ENCODE data around the gene IFNA4. TPM values are rescaled to one million over a fixed set of nuclear protein-coding genes. Genes with fewer than 3 reads are reported as not detected.

Gene IFNA4
- total and polyA plus RNA-seq, 5 donors from 2014 or later = not detected

GRCh38 chr9:21160178-21160577 is 27.2 kb downstream of the IFNA4 start:
- Histone ChIP-seq H3K4me3 (ENCODE audit: low read depth, low read length) (peak overlapping the region; percentile 64), H3K36me3 (ENCODE audit: control insufficient read depth, insufficient read depth, low read length) (no peaks in the 10 kb centered on the region), H3K4me1 (ENCODE audit: control insufficient read depth, insufficient read depth, low read length, poor library complexity, severe bottlenecking) (peaks cover 5% of the 10 kb centered on the region), H3K27ac (ENCODE audit: insufficient read depth, low read length, poor library complexity, severe bottlenecking) (no peak overlapping the region), H3K9me3 (ENCODE audit: control insufficient read depth in 2 of 2, low read length in 2 of 2) (peaks cover 0 to 2% of the 10 kb centered on the region in 2 experiments), H3K27me3 (ENCODE audit: control insufficient read depth, insufficient read depth, low read length) (no peaks in the 10 kb centered on the region)
- peaks cover 9 to 29% (median 23%) of the 10 kb centered on the region in 4 donors for H3K4me1 Mint-ChIP-seq
- peaks cover 0 to 5% (median 2%) of the 10 kb centered on the region in 7 donors for H3K9me3 Mint-ChIP-seq
- DNase-seq = peak in 2 of 3 donors; percentile 6 to 75
- no peak overlapping the region for H3K27ac Mint-ChIP-seq
- peak overlapping the region in 3 of 4 donors; percentile 1 to 56 (median 52) for H3K4me3 Mint-ChIP-seq
- H3K36me3 Mint-ChIP-seq = peaks cover 3% of the 10 kb centered on the region
- ATAC-seq (ENCODE audit: low read depth in 2 of 2) = peak in 1 of 2 donors; percentile 65
- H3K27me3 Mint-ChIP-seq = peaks cover 6% of the 10 kb centered on the region

GRCh38 chr9:21155501-21155900 is 31.9 kb downstream of the IFNA4 start:
- DNase-seq (no peak), ATAC-seq (ENCODE audit: low read depth in 2 of 2) (no peak)
- Histone ChIP-seq H3K27me3 (ENCODE audit: control insufficient read depth, insufficient read depth, low read length) (peaks cover 3% of the 10 kb centered on the region), H3K4me3 (ENCODE audit: low read depth, low read length) (no peak overlapping the region), H3K27ac (ENCODE audit: insufficient read depth, low read length, poor library complexity, severe bottlenecking) (no peak overlapping the region), H3K4me1 (ENCODE audit: control insufficient read depth, insufficient read depth, low read length, poor library complexity, severe bottlenecking) (peaks cover 5% of the 10 kb centered on the region), H3K9me3 (ENCODE audit: control insufficient read depth in 2 of 2, low read length in 2 of 2) (peaks cover 0 to 2% of the 10 kb centered on the region in 2 experiments), H3K36me3 (ENCODE audit: control insufficient read depth, insufficient read depth, low read length) (no peaks in the 10 kb centered on the region)
- H3K36me3 Mint-ChIP-seq = peaks cover 3% of the 10 kb centered on the region
- peaks cover 0 to 5% (median 0%) of the 10 kb centered on the region in 7 donors for H3K9me3 Mint-ChIP-seq
- H3K4me1 Mint-ChIP-seq = peaks cover 5 to 23% (median 14%) of the 10 kb centered on the region in 4 donors
- H3K27ac Mint-ChIP-seq = no peak overlapping the region
- H3K27me3 Mint-ChIP-seq = peaks cover 15% of the 10 kb centered on the region
- H3K4me3 Mint-ChIP-seq = no peak overlapping the region

- Histone ChIP-seq H3K9me3 (ENCODE audit: control insufficient read depth in 2 of 2, low read length in 2 of 2) (peaks cover 0 to 2% of the 10 kb centered on the region in 2 experiments), H3K4me3 (ENCODE audit: low read depth, low read length) (no peak overlapping the region), H3K4me1 (ENCODE audit: control insufficient read depth, insufficient read depth, low read length, poor library complexity, severe bottlenecking) (no peaks in the 10 kb centered on the region), H3K36me3 (ENCODE audit: control insufficient read depth, insufficient read depth, low read length) (no peaks in the 10 kb centered on the region), H3K27me3 (ENCODE audit: control insufficient read depth, insufficient read depth, low read length) (peaks cover 3% of the 10 kb centered on the region), H3K27ac (ENCODE audit: insufficient read depth, low read length, poor library complexity, severe bottlenecking) (no peak overlapping the region)
- peaks cover 19% of the 10 kb centered on the region for H3K27me3 Mint-ChIP-seq
- peaks cover 3% of the 10 kb centered on the region for H3K36me3 Mint-ChIP-seq
- H3K27ac Mint-ChIP-seq = no peak overlapping the region
- ATAC-seq (ENCODE audit: low read depth in 2 of 2) (no peak), DNase-seq (peak in 2 of 3 donors; percentile 3 to 47)
- H3K4me3 Mint-ChIP-seq = no peak overlapping the region
- H3K9me3 Mint-ChIP-seq = peaks cover 0 to 6% (median 1%) of the 10 kb centered on the region in 7 donors
- peaks cover 4 to 12% (median 5%) of the 10 kb centered on the region in 4 donors for H3K4me1 Mint-ChIP-seq
Measured at GRCh38 chr9:21154018-21154608, 33.3 kb downstream of the IFNA4 start.

- peaks cover 3% of the 10 kb centered on the region for H3K36me3 Mint-ChIP-seq
- Histone ChIP-seq H3K9me3 (ENCODE audit: control insufficient read depth in 2 of 2, low read length in 2 of 2) (peaks cover 2 to 4% of the 10 kb centered on the region in 2 experiments), H3K27me3 (ENCODE audit: control insufficient read depth, insufficient read depth, low read length) (peaks cover 3% of the 10 kb centered on the region), H3K4me1 (ENCODE audit: control insufficient read depth, insufficient read depth, low read length, poor library complexity, severe bottlenecking) (no peaks in the 10 kb centered on the region), H3K27ac (ENCODE audit: insufficient read depth, low read length, poor library complexity, severe bottlenecking) (no peak overlapping the region), H3K36me3 (ENCODE audit: control insufficient read depth, insufficient read depth, low read length) (no peaks in the 10 kb centered on the region), H3K4me3 (ENCODE audit: low read depth, low read length) (no peak overlapping the region)
- ATAC-seq (ENCODE audit: low read depth in 2 of 2) (no peak), DNase-seq (no peak)
- peaks cover 2 to 7% (median 4%) of the 10 kb centered on the region in 4 donors for H3K4me1 Mint-ChIP-seq
- H3K27ac Mint-ChIP-seq = no peak overlapping the region
- peaks cover 25% of the 10 kb centered on the region for H3K27me3 Mint-ChIP-seq
- peaks cover 0 to 12% (median 2%) of the 10 kb centered on the region in 7 donors for H3K9me3 Mint-ChIP-seq
- H3K4me3 Mint-ChIP-seq = no peak overlapping the region
Measured at GRCh38 chr9:21153336-21154017, 33.9 kb downstream of the IFNA4 start.

GRCh38 chr9:21144603-21145002 is 42.8 kb downstream of the IFNA4 start:
- H3K27me3 ChIP-seq (ENCODE audit: control insufficient read depth, insufficient read depth, low read length) = no peaks in the 10 kb centered on the region
- peak overlapping the region; percentile 22 for H3K4me3 ChIP-seq (ENCODE audit: low read depth, low read length)
- H3K27me3 Mint-ChIP-seq = peaks cover 19% of the 10 kb centered on the region
- no peak overlapping the region for H3K27ac ChIP-seq (ENCODE audit: insufficient read depth, low read length, poor library complexity, severe bottlenecking)
- no peaks in the 10 kb centered on the region for H3K36me3 ChIP-seq (ENCODE audit: control insufficient read depth, insufficient read depth, low read length)
- peaks cover 10% of the 10 kb centered on the region for H3K4me1 ChIP-seq (ENCODE audit: control insufficient read depth, insufficient read depth, low read length, poor library complexity, severe bottlenecking)
- peak overlapping the region in 1 of 4 donors; percentile 28 for H3K4me3 Mint-ChIP-seq
- H3K36me3 Mint-ChIP-seq = peaks cover 11% of the 10 kb centered on the region
- DNase-seq (peak in 1 of 3 donors; percentile 71), ATAC-seq (ENCODE audit: low read depth in 2 of 2) (no peak)
- H3K4me1 Mint-ChIP-seq = peaks cover 14 to 41% (median 23%) of the 10 kb centered on the region in 4 donors
- H3K9me3 Mint-ChIP-seq = peaks cover 2 to 21% (median 6%) of the 10 kb centered on the region in 7 donors
- H3K27ac Mint-ChIP-seq = peak overlapping the region in 2 of 3 donors; percentile 17 to 70
- peaks cover 3 to 7% of the 10 kb centered on the region in 2 experiments for H3K9me3 ChIP-seq (ENCODE audit: control insufficient read depth in 2 of 2, low read length in 2 of 2)

- Histone ChIP-seq H3K9me3 (ENCODE audit: control insufficient read depth in 2 of 2, low read length in 2 of 2) (no peaks in the 10 kb centered on the region), H3K27me3 (ENCODE audit: control insufficient read depth, insufficient read depth, low read length) (no peaks in the 10 kb centered on the region), H3K36me3 (ENCODE audit: control insufficient read depth, insufficient read depth, low read length) (no peaks in the 10 kb centered on the region), H3K4me1 (ENCODE audit: control insufficient read depth, insufficient read depth, low read length, poor library complexity, severe bottlenecking) (peaks cover 10% of the 10 kb centered on the region), H3K27ac (ENCODE audit: insufficient read depth, low read length, poor library complexity, severe bottlenecking) (no peak within 1 kb of the TSS), H3K4me3 (ENCODE audit: low read depth, low read length) (no peak within 1 kb of the TSS)
- H3K27me3 Mint-ChIP-seq = peaks cover 4% of the 10 kb centered on the region
- peak in 1 of 3 donors; percentile 44 for DNase-seq
- H3K4me1 Mint-ChIP-seq = peaks cover 14 to 40% (median 23%) of the 10 kb centered on the region in 4 donors
- peaks cover 0 to 6% (median 1%) of the 10 kb centered on the region in 7 donors for H3K9me3 Mint-ChIP-seq
- no peak within 1 kb of the TSS for H3K4me3 Mint-ChIP-seq
- peak within 1 kb of the TSS in 1 of 3 donors; percentile 32 for H3K27ac Mint-ChIP-seq
- no peaks in the 10 kb centered on the region for H3K36me3 Mint-ChIP-seq
- ATAC-seq (ENCODE audit: low read depth in 2 of 2) = no peak
Measured at GRCh38 chr9:21141427-21141882, 45.9 kb downstream of the IFNA4 start, which contains the start of gene IFNW1. Gene IFNW1, minus strand, starts transcription at chr9:21141832. Its CDS starts 262 bp downstream, at chr9:21141570.

- H3K27ac Mint-ChIP-seq = no peak overlapping the region
- DNase-seq = no peak
- H3K9me3 Mint-ChIP-seq = peaks cover 0 to 3% (median 0%) of the 10 kb centered on the region in 7 donors
- H3K4me1 Mint-ChIP-seq = peaks cover 3 to 11% (median 7%) of the 10 kb centered on the region in 4 donors
- H3K9me3 ChIP-seq (ENCODE audit: control insufficient read depth in 2 of 2, low read length in 2 of 2) = no peaks in the 10 kb centered on the region
- no peak for ATAC-seq (ENCODE audit: low read depth in 2 of 2)
- H3K36me3 ChIP-seq (ENCODE audit: control insufficient read depth, insufficient read depth, low read length) = no peaks in the 10 kb centered on the region
- H3K4me3 ChIP-seq (ENCODE audit: low read depth, low read length) = no peak overlapping the region
- H3K27me3 ChIP-seq (ENCODE audit: control insufficient read depth, insufficient read depth, low read length) = no peaks in the 10 kb centered on the region
- H3K36me3 Mint-ChIP-seq = no peaks in the 10 kb centered on the region
- no peak overlapping the region for H3K27ac ChIP-seq (ENCODE audit: insufficient read depth, low read length, poor library complexity, severe bottlenecking)
- H3K4me3 Mint-ChIP-seq = no peak overlapping the region
- H3K27me3 Mint-ChIP-seq = peaks cover 9% of the 10 kb centered on the region
- peaks cover 1% of the 10 kb centered on the region for H3K4me1 ChIP-seq (ENCODE audit: control insufficient read depth, insufficient read depth, low read length, poor library complexity, severe bottlenecking)
Measured at GRCh38 chr9:21137020-21137419, 50.4 kb downstream of the IFNA4 start.
